ENCODE data around the gene RAC2.
"Not testable (repeated sequence)": the region's sequence is repeated elsewhere in the genome, so short reads cannot be mapped to it uniquely, and the experiment has no call there.

The RAC2 gene

GRCh38 chr22:37256075-37256726, 12.1 kb upstream of the RAC2 start:
- FAIRE-seq: no peak
- no peak for DNase-seq (ENCODE audit: insufficient read length, low spot score)
- TF ChIP-seq POLR2A (IDR thresholded peaks at IDR 0.05; ENCODE audit: low read depth, low read length): no peak

DNA sequence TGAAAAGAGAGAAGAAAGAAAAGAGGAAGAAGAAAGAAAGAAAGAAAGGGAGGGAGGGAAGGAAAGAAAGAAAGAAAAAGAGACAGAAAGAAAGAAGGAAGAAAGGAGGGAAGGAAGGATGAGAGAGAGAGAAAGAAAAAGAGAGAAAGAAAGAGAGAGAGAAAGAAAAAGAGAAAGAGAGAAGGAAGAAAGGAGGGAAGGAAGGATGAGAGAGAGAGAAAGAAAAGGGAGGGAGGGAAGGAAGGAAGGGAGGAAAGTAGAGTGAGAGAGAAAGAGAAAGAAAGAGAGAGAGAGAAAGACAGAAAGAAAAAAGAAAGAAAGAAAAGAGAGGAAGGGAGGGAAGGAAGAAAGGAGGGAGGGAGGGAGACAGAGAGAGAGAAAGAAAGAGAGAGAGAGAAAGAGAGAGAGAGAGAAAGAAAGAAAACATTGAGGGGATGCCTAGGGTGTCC, 11.5 kb upstream of the RAC2 start:
- no peak for TF ChIP-seq POLR2A (IDR thresholded peaks at IDR 0.05; ENCODE audit: low read depth, low read length)
- DNase-seq (ENCODE audit: insufficient read length, low spot score): no peak
- no peak for FAIRE-seq

DNA sequence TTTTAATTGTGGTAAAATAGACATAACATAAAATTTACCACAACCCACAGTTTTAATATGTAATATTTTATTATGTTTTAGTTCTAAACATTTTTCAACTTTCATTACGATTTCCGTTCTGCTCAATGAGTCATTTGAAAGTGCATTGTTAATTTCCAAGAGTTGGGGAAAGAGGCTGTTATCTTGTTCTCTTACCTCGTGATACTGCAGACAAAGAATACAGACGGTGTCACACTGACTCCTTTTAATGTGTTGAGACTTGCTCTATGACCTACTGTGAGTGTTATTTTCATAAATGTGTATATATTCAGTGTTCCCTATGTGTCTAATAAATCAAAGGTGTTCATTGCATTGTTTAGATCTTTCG, 10.8 kb upstream of the RAC2 start:
- no peak for DNase-seq (ENCODE audit: insufficient read length, low spot score)
- FAIRE-seq: no peak
- no peak for TF ChIP-seq POLR2A (IDR thresholded peaks at IDR 0.05; ENCODE audit: low read depth, low read length)

GRCh38 chr22:37254209-37254866, 10.3 kb upstream of the RAC2 start:
- FAIRE-seq (no peak), DNase-seq (ENCODE audit: insufficient read length, low spot score) (no peak)
- no peak for TF ChIP-seq POLR2A (IDR thresholded peaks at IDR 0.05; ENCODE audit: low read depth, low read length)

DNA sequence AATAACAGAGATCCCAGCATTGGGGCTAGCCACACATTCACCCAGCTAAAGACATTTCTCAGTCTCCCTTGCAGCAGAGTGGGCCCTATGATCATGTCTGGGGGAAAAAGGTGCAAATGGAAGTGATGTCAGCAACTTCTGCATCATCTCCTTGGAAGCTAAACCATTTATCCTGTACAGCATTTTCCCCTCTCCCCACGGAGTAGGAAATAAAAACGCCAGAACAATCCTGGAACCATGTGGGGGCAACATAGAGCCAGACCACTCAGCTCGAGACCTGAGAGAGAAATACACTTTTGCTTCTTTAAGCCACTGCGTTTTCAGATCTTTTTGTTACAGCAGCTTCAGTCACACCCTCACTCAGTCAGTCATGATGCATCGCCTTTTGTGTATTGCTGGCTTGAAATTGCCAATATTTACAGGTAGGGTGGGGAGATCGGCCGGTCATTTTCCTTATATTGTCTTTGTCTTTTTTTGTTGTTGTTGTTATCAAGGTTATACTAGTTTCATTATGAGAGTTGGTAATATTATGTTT, 9.1 kb upstream of the RAC2 start:
- TF ChIP-seq POLR2A (IDR thresholded peaks at IDR 0.05; ENCODE audit: low read depth, low read length): no peak
- FAIRE-seq (no peak), DNase-seq (ENCODE audit: insufficient read length, low spot score) (no peak)

- not testable (repeated sequence) for DNase-seq (ENCODE audit: insufficient read length, low spot score); FAIRE-seq
Measured at GRCh38 chr22:37251836-37252235, 7.8 kb upstream of the RAC2 start.

DNA sequence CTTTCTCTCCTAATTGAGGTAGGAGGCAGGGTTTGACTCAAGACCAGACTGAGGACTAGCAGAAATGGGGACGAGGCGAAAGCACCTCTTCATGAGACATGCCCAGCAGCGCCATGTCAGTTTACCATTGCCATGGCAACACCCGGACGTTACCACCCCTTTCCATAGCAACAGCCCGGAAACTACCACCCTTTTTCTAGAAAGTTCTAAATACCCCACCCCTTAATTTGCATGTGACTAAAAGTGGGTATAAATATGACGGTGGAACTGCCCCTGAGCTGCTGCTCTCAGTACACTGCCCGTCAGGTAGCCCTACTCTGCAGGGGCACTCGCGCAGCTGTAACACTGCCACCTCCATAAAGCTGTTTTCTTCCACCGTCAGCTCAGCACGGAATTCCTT, 5.9 kb upstream of the RAC2 start:
- FAIRE-seq: no peak
- TF ChIP-seq POLR2A (IDR thresholded peaks at IDR 0.05; ENCODE audit: low read depth, low read length): no peak
- no peak for DNase-seq (ENCODE audit: insufficient read length, low spot score)

- no peak for FAIRE-seq
- no peak for DNase-seq (ENCODE audit: insufficient read length, low spot score)
Measured at GRCh38 chr22:37248251-37248650, 4.2 kb upstream of the RAC2 start.

GRCh38 chr22:37245740-37246139, 1.7 kb upstream of the RAC2 start:
- TF ChIP-seq POLR2A (IDR thresholded peaks at IDR 0.05; ENCODE audit: low read depth, low read length): no peak
- no peak for FAIRE-seq
- DNase-seq (ENCODE audit: insufficient read length, low spot score): no peak

More at GRCh38 chr22:37248251-37248650, 4.2 kb upstream of the RAC2 start:
- TF ChIP-seq POLR2A (IDR thresholded peaks at IDR 0.05; ENCODE audit: low read depth, low read length): no peak

DNA sequence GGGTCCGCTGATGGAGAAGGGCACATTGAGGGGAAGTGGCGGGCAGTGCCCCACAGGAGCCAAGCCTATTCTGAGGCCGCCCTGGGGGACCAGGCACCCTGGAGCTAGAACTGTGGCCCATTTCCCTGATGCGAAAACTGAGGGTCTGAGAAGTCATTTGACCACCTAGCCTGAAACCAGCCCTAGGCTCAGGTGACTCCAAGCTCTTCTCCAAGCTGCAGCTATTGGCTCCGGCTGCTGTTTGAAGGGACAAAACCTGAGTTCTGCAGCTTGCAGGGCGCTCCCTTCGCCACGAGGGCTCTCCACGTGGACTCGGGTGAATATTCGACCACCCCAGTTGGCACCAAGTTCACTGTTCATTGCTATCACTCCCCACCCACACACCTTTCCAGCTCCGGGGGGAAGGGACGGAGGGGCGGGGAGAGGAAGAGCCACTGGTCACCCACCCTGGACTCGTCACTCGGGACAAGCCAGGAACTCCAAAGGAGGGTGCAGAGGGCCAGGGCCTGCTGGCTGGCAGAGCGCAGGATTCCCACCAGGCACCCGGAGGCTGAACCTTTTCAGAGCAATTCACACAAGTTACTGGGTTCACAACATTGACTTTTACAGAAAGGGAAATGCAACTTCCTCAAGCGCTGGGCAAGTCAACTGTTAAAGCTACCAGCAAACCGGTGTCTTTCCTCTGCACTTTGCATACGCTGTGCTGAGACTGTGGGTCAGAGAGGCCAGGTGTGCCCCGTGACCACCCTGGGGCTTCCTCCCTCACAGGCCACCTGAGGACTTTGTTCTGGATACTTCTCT, 1.1 kb upstream of the RAC2 start:
- no peak for TF ChIP-seq POLR2A (IDR thresholded peaks at IDR 0.05; ENCODE audit: low read depth, low read length)
- FAIRE-seq: no peak
- DNase-seq (ENCODE audit: insufficient read length, low spot score): no peak

DNA sequence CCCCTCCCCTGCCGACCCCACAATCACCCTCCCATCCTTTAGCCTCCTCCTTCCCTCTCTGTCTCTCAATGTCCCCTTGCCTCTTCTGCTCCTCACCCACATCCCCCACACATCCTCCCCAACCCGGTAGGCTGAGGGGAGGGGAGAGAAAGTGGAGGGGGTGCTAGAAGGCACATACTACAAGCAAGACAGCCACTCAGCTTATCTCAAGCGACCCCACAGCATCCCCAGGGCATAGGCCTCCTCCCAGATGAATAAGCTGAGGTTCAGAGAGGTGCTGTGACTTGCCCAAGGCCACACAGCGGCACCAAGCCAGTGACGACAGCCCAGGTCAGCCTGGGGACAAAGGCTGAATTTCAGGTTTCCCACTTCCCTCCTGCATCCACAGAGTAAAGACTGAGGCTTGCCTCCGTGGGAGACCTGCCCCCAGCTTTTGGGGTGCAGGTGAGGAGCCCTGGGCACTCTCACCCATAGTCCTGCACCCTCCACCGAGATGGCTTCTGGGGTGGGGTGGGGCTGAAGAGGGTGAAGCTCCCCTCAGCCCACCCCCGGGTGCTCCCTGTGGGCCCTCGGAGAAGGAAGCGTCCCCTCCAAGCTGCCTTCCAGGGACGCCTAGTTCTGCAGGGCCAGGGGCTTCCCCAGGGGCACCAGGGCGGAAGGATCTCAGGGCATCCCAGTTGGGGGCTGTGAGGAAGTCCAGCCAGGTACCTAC, 511 bp downstream of the RAC2 start:
- no peak for FAIRE-seq
- DNase-seq (ENCODE audit: insufficient read length, low spot score): no peak
- TF ChIP-seq POLR2A (IDR thresholded peaks at IDR 0.05; ENCODE audit: low read depth, low read length): no peak

DNA sequence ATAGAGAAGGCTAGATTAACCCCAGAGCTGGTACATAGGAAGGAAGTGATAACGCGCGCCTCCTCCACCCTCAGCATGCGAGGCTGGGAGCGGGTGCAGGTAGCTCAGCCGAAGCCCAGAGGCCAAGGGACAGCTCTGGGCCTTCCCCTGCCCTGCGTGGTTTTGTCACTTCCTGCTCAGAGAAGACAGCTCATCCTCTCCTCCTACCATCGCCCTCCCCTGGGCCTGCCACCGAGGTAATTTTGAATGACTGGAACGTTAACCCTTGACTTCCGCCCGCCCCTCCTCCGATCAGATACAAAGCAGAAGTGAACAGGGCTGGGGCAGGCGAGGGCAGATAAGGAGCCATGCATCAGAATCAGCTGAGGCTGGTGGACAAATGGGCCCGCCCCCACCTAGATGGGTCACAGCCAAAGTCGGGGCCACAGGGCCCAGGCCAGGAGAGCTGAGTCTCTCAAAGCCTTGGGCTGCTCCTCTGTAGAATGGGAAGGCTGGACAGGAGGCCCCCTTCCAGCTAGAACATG, 1.6 kb downstream of the RAC2 start:
- no peak for FAIRE-seq
- no peak for DNase-seq (ENCODE audit: insufficient read length, low spot score)

GRCh38 chr22:37241351-37242142, 2.5 kb downstream of the RAC2 start:
- no peak for TF ChIP-seq POLR2A (IDR thresholded peaks at IDR 0.05; ENCODE audit: low read depth, low read length)
- DNase-seq (ENCODE audit: insufficient read length, low spot score) (no peak), FAIRE-seq (no peak)

More for the DNA sequence above, 1.6 kb downstream of the RAC2 start:
- TF ChIP-seq POLR2A (IDR thresholded peaks at IDR 0.05; ENCODE audit: low read depth, low read length): no peak

Data from H54 (cell line).